ENCODE results near the gene SCAP. TPM values are rescaled to one million over a fixed set of nuclear protein-coding genes. Genes with fewer than 3 reads are reported as not detected.

Gene SCAP
- total and polyA plus RNA-seq, 2 of the 13 experiments (the other 11 are each of a cell fraction or from before 2014, with no cell fraction given), result 40.4 to 53.3 TPM

GRCh38 chr3:47422743-47423142 is 53.0 kb downstream of the SCAP start:
- peak; percentile 21; the same call in 1 of the 2 replicates for TF ChIP-seq ZFX (CRISPR knock-in tag; IDR thresholded peaks at IDR 0.05; ENCODE audit: low read depth)
- peak; percentile 5; the same call in 1 of the 2 replicates for TF ChIP-seq GABPB1 (CRISPR knock-in tag; IDR thresholded peaks at IDR 0.05)
- TF ChIP-seq ZFY (CRISPR knock-in tag; IDR thresholded peaks at IDR 0.05), result 0 out of 2 replicates have a peak, but pooled peaks have one; percentile 7
- no peak for TF ChIP-seq AKAP8 (CRISPR knock-in tag; IDR thresholded peaks at IDR 0.05)
- no peak for TF ChIP-seq ZNF883 (CRISPR knock-in tag; IDR thresholded peaks at IDR 0.05; ENCODE audit: not compliant biosample characterization)
- TF ChIP-seq ZNF570 (CRISPR knock-in tag; IDR thresholded peaks at IDR 0.05; ENCODE audit: borderline replicate concordance), result no peak
- 0 out of 2 replicates have a peak, but pooled peaks have one; percentile 26 for TF ChIP-seq ZNF766 (CRISPR knock-in tag; IDR thresholded peaks at IDR 0.05; ENCODE audit: borderline replicate concordance)
- no peak for TF ChIP-seq CHD4 (IDR thresholded peaks at IDR 0.05; ENCODE audit: borderline replicate concordance, low read length)
- no peaks in the 10 kb centered on the region for H3K27me3 ChIP-seq (ENCODE audit: control insufficient read depth in 1 of 2, insufficient read depth in 2 of 2, low read length in 2 of 2)
- intact Hi-C loops (cut with micrococcal nuclease; ENCODE audit: unreplicated experiment) (no loop called here), in situ Hi-C loops (cut with HindIII; ENCODE audit: extremely low pct_ligation_motif_present, low pct_unique_long_range_greater_than_20kb) (loop anchor here (5.0 to 10.0 kb wide), 3 partner anchors 55 to 362 kb away; partner anchors contain the start of genes ELP6, SCAP and SMARCC1)
- ChIA-PET CTCF (ENCODE audit: low intra/inter-chr PET ratio, low total read pairs) (interaction anchor here (4.1 kb wide), 1 partner anchor 53 kb away, joined by 36 read pairs; the partner anchor contains the start of gene SCAP), POLR2A (interaction anchor here (3.5 kb wide), 1 partner anchor 20 kb away, joined by 34 read pairs; no protein-coding TSS in a partner anchor)
- H3K9me3 ChIP-seq (ENCODE audit: low read length), result no peaks in the 10 kb centered on the region
- no peak overlapping the region for H3K27ac ChIP-seq (ENCODE audit: extremely low read length, insufficient read depth, low read length)
- peaks cover 4% of the 10 kb centered on the region; the same call in 1 of the 2 replicates for H4K20me1 ChIP-seq (ENCODE audit: insufficient read depth, low read length)
- BruUV-seq (replicated peaks), result no TSS peak
- 95% methylated on average over 9 of the region's 9 CpGs for WGBS (ENCODE audit: low lambda C conversion rate)
- no peak for DNase-seq (ENCODE audit: low spot score)
- H3K4me2 ChIP-seq (ENCODE audit: low read depth, low read length), result no peak overlapping the region
- H3K9ac ChIP-seq (ENCODE audit: insufficient read depth, low read depth, low read length), result no peak overlapping the region
- H3K36me3 ChIP-seq (replicated peaks in 1 of 2; ENCODE audit: control insufficient read depth in 1 of 2, insufficient read depth in 2 of 2, low read length in 2 of 2), result peaks cover 22 to 34% of the 10 kb centered on the region in 2 experiments
- ATAC-seq, result no peak
- H3K4me1 ChIP-seq (ENCODE audit: insufficient read depth, low read length), result peaks cover 52% of the 10 kb centered on the region
- FAIRE-seq, result no peak
- no peak overlapping the region for H3K4me3 ChIP-seq (replicated peaks in 1 of 3; ENCODE audit: insufficient read depth in 1 of 3, low read depth in 2 of 3, low read length in 3 of 3)
- peaks cover 5% of the 10 kb centered on the region for H3K79me2 ChIP-seq (ENCODE audit: insufficient read depth, low read length)
- H2AFZ ChIP-seq (ENCODE audit: low read length), result no peak overlapping the region

All from HepG2 (cell line).